GM12874 (cell line): ENCODE data around the gene KIF21B.

ENCODE experiments used
- TF ChIP-seq, protein P1 (sequence below): IDR thresholded peaks from 2 replicates; pipeline ENCODE4 v1.5.1; 2011; ENCODE audit warnings: low read depth, mild to moderate bottlenecking, control low read depth, low read length, moderate library complexity; ENCODE audit not compliant: insufficient read depth

The KIF21B gene

DNA sequence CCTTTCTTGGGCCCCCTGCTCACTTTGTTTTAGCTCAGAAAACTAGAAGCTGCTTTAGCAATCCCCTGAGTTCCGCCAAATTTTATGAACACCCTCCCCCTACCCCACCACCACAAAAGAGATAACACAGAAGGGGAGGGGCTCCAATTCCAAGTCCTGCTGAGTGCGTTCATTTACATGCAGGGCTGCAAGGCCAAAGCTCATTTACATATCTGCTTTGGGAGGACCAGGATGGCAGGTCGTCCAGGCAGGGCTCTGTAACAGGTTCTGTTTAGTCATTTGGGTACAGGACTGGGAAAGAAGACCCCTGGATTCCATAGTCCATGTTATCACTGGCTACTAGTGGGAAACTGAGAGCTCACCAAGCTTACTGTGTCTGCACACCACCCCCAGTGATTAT is 35.9 kb upstream of the KIF21B start:
- TF ChIP-seq, protein P1, sequence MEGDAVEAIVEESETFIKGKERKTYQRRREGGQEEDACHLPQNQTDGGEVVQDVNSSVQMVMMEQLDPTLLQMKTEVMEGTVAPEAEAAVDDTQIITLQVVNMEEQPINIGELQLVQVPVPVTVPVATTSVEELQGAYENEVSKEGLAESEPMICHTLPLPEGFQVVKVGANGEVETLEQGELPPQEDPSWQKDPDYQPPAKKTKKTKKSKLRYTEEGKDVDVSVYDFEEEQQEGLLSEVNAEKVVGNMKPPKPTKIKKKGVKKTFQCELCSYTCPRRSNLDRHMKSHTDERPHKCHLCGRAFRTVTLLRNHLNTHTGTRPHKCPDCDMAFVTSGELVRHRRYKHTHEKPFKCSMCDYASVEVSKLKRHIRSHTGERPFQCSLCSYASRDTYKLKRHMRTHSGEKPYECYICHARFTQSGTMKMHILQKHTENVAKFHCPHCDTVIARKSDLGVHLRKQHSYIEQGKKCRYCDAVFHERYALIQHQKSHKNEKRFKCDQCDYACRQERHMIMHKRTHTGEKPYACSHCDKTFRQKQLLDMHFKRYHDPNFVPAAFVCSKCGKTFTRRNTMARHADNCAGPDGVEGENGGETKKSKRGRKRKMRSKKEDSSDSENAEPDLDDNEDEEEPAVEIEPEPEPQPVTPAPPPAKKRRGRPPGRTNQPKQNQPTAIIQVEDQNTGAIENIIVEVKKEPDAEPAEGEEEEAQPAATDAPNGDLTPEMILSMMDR: no peak

GRCh38 chr1:201054091-201054543 is 30.6 kb upstream of the KIF21B start:
- TF ChIP-seq, protein P1: no peak

DNA sequence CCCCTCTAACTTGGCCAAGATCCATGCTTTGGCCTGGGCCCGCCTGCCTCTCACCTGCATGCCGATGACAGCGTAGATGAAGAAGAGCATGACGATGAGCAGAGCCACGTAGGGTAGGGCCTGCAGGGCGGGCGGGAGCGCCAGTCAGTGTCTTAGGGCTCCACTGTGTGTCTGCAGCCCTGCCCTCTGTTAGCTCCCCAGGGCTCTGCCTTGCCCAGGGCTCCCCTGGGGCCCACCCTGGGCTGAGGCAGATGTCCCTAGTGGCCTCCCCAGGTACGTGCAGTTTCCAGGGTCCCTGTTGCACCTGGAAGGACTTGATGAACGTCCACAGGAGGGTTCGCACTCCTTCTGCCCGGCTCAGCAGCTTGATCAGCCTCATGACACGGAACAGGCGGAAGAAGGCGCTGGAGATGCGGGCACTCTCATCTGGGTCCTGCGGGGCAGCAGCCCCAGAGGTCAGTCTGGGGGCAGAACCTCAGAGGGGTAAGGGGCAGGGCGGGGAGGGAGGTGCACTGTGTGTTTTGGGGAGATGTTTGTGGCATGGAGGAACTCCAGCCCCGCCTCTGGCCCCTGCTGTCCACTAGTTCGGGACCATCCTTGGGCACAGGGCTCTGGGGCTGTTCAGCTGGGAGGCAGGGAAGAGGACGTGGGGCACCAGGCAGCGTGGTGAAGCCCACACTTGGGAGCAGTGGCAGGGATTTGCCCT is 29.8 kb upstream of the KIF21B start:
- TF ChIP-seq, protein P1: no peak

GRCh38 chr1:201051399-201051798 is 27.9 kb upstream of the KIF21B start:
- TF ChIP-seq, protein P1: no peak

GRCh38 chr1:201050515-201051277 is 27.2 kb upstream of the KIF21B start:
- TF ChIP-seq, protein P1: no peak

GRCh38 chr1:201049248-201049831 is 25.8 kb upstream of the KIF21B start:
- TF ChIP-seq, protein P1: no peak

DNA sequence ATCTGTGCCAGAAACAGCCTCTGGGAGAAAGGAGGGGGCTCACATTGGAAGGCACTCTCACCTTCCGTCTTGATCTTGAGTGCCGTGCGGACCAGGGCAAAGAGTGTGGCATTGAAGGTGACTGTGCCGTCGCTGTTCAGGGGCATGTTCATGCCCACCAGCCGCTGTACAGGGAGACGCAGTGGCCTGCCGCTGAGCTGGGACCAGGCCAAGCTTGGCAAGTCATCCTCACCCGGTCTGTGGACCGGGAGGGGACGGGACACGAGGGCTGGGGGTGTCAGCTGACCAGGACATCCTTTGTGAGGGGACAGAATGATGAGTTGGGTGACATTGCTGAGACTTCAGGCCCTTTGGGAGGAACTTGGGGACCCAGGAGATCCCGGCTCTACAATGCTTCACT is 25.0 kb upstream of the KIF21B start:
- TF ChIP-seq, protein P1: no peak
